ENCODE results near the gene PCCA. TPM values are rescaled to one million over a fixed set of nuclear protein-coding genes. Genes with fewer than 3 reads are reported as not detected.

The PCCA gene
- total RNA-seq, 4 donors from 2014 or later, result 33.8 to 40.3 (median 39.0) TPM

GRCh38 chr13:100300243-100300642 lies 211.3 kb downstream of the PCCA start:
- no peaks in the 10 kb centered on the region for H3K27me3 ChIP-seq
- no peak overlapping the region for H3K27ac ChIP-seq (replicated peaks in 1 of 4)
- H3K4me3 ChIP-seq, result no peak overlapping the region
- WGBS, result 72% methylated on average over 3 of the region's 3 CpGs
- TF ChIP-seq POLR2A (IDR thresholded peaks at IDR 0.05; ENCODE audit: low read depth) (no peak), EP300 (IDR thresholded peaks at IDR 0.05) (no peak), POLR2AphosphoS5 (IDR thresholded peaks at IDR 0.05) (no peak), CTCF (IDR thresholded peaks at IDR 0.05) (no peak)
- H3K4me1 ChIP-seq, result no peaks in the 10 kb centered on the region
- peaks cover 0 to 7% (median 0%) of the 10 kb centered on the region in 4 donors for H3K36me3 ChIP-seq
- DNase-seq (ENCODE audit: extremely low spot score), result no peak
- intact Hi-C loops (cut with DNase I), result no loop called here
- H3K9me3 ChIP-seq, result no peaks in the 10 kb centered on the region

- 95% methylated on average over 4 of the region's 4 CpGs for WGBS
- no peaks in the 10 kb centered on the region for H3K4me1 ChIP-seq
- H3K27me3 ChIP-seq, result no peaks in the 10 kb centered on the region
- no peak overlapping the region for H3K4me3 ChIP-seq
- no peak for TF ChIP-seq EP300 (IDR thresholded peaks at IDR 0.05)
- TF ChIP-seq POLR2AphosphoS5 (IDR thresholded peaks at IDR 0.05), result no peak
- TF ChIP-seq POLR2A (IDR thresholded peaks at IDR 0.05; ENCODE audit: low read depth), result no peak
- TF ChIP-seq CTCF (IDR thresholded peaks at IDR 0.05), result no peak
- DNase-seq (ENCODE audit: extremely low spot score), result no peak
- intact Hi-C loops (cut with DNase I), result no loop called here
- no peak overlapping the region for H3K27ac ChIP-seq (replicated peaks in 1 of 4)
- H3K36me3 ChIP-seq, result peaks cover 0 to 7% (median 0%) of the 10 kb centered on the region in 4 donors
- H3K9me3 ChIP-seq, result no peaks in the 10 kb centered on the region
These were observed 211.8 kb downstream of the PCCA start for GRCh38 chr13:100300708-100301107.

GRCh38 chr13:100301418-100301817 lies 212.5 kb downstream of the PCCA start:
- Histone ChIP-seq H3K4me1 (no peaks in the 10 kb centered on the region), H3K4me3 (no peak overlapping the region), H3K27me3 (no peaks in the 10 kb centered on the region), H3K27ac (replicated peaks in 1 of 4) (no peak overlapping the region), H3K9me3 (no peaks in the 10 kb centered on the region), H3K36me3 (peaks cover 0 to 7% (median 0%) of the 10 kb centered on the region in 4 donors)
- no peak for DNase-seq (ENCODE audit: extremely low spot score)
- intact Hi-C loops (cut with DNase I), result no loop called here
- TF ChIP-seq POLR2A (IDR thresholded peaks at IDR 0.05; ENCODE audit: low read depth) (no peak), POLR2AphosphoS5 (IDR thresholded peaks at IDR 0.05) (no peak), CTCF (IDR thresholded peaks at IDR 0.05) (no peak), EP300 (IDR thresholded peaks at IDR 0.05) (no peak)
- WGBS, result 86% methylated on average over 5 of the region's 5 CpGs

- Histone ChIP-seq H3K27me3 (no peaks in the 10 kb centered on the region), H3K4me3 (no peak overlapping the region), H3K36me3 (peaks cover 0 to 7% (median 0%) of the 10 kb centered on the region in 4 donors), H3K9me3 (no peaks in the 10 kb centered on the region), H3K27ac (replicated peaks in 1 of 4) (no peak overlapping the region), H3K4me1 (no peaks in the 10 kb centered on the region)
- intact Hi-C loops (cut with DNase I), result no loop called here
- no peak for DNase-seq (ENCODE audit: extremely low spot score)
- WGBS, result 95% methylated on average over 2 of the region's 2 CpGs
- TF ChIP-seq CTCF (IDR thresholded peaks at IDR 0.05) (no peak), POLR2AphosphoS5 (IDR thresholded peaks at IDR 0.05) (no peak), POLR2A (IDR thresholded peaks at IDR 0.05; ENCODE audit: low read depth) (no peak), EP300 (IDR thresholded peaks at IDR 0.05) (no peak)
These were observed 213.5 kb downstream of the PCCA start for GRCh38 chr13:100302391-100302790.

GRCh38 chr13:100304229-100304628 lies 215.3 kb downstream of the PCCA start:
- no peak for DNase-seq (ENCODE audit: extremely low spot score)
- no peak overlapping the region for H3K4me3 ChIP-seq
- intact Hi-C loops (cut with DNase I), result no loop called here
- no peak overlapping the region for H3K27ac ChIP-seq (replicated peaks in 1 of 4)
- 97% methylated on average over 2 of the region's 2 CpGs for WGBS
- H3K36me3 ChIP-seq, result peaks cover 0 to 13% (median 0%) of the 10 kb centered on the region in 4 donors
- H3K27me3 ChIP-seq, result no peaks in the 10 kb centered on the region
- no peaks in the 10 kb centered on the region for H3K9me3 ChIP-seq
- H3K4me1 ChIP-seq, result no peaks in the 10 kb centered on the region
- TF ChIP-seq POLR2A (IDR thresholded peaks at IDR 0.05; ENCODE audit: low read depth) (no peak), CTCF (IDR thresholded peaks at IDR 0.05) (no peak), POLR2AphosphoS5 (IDR thresholded peaks at IDR 0.05) (no peak), EP300 (IDR thresholded peaks at IDR 0.05) (no peak)

Data from esophagus muscularis mucosa (tissue), 4 donors.